Adrenal gland (tissue), 5 donors: Measurements from ENCODE around the gene DUSP10.

ENCODE experiments used
- CTCF ChIP-seq, 6 experiments: fragments of 450-650 bp in 4 of 6; fragments of 200-600 bp in 2 of 6; sonication (generic) in 1 of 6; IDR thresholded peaks; 1 replicate in 5 of 6; 2 replicates in 1 of 6; pipeline versions ENCODE4 v1.5.1 to v1.8.0; 2016 to 2021; ENCODE audit warnings: antibody characterized with exemption in 6 of 6, mild to moderate bottlenecking in 2 of 6, moderate library complexity in 1 of 6
- POLR2A ChIP-seq, 2 donors: fragments of 450-650 bp; IDR thresholded peaks; one replicate each; pipeline ENCODE4 v1.6.1; 2017; ENCODE audit warnings: antibody characterized with exemption in 2 of 2, mild to moderate bottlenecking in 2 of 2, moderate library complexity in 1 of 2
- donor health status: DM: no; HTN: no; CAD: no.

GRCh38 chr1:221695301-221695700 lies 46.6 kb downstream of the DUSP10 start:
- no peak for TF ChIP-seq POLR2A (IDR thresholded peaks at IDR 0.05)
- no peak for TF ChIP-seq CTCF (IDR thresholded peaks at IDR 0.05)
